GM18499 (cell line): ENCODE results near the gene XPC.

Experiments used
- ATAC-seq: cut with Tn5 transposase; IDR thresholded peaks from one replicate; pipeline ENCODE4 v1.9.1; 2021; ENCODE audit warnings: moderate number of reproducible peaks; ENCODE audit not compliant: insufficient read depth, unreplicated experiment

The XPC gene

GRCh38 chr3:14208977-14209394, 30.6 kb upstream of the XPC start:
- no peak for ATAC-seq

GRCh38 chr3:14208168-14208567, 29.8 kb upstream of the XPC start:
- no peak for ATAC-seq

GRCh38 chr3:14206548-14207177, 28.3 kb upstream of the XPC start:
- no peak for ATAC-seq

- ATAC-seq = no peak
Measured at GRCh38 chr3:14204515-14205284, 26.3 kb upstream of the XPC start.

- ATAC-seq = no peak
Measured at GRCh38 chr3:14203521-14204079, 25.2 kb upstream of the XPC start.

GRCh38 chr3:14202874-14203520, 24.6 kb upstream of the XPC start:
- ATAC-seq = no peak

- ATAC-seq = no peak
Measured at GRCh38 chr3:14201940-14202684, 23.7 kb upstream of the XPC start.

GRCh38 chr3:14200841-14201240, 22.4 kb upstream of the XPC start:
- no peak for ATAC-seq

- no peak for ATAC-seq
Measured at GRCh38 chr3:14200276-14200675, 21.9 kb upstream of the XPC start.

GRCh38 chr3:14199641-14200040, 21.2 kb upstream of the XPC start:
- no peak for ATAC-seq

- ATAC-seq = no peak
Measured at GRCh38 chr3:14194865-14195264, 16.5 kb upstream of the XPC start.

GRCh38 chr3:14188041-14188754, 9.8 kb upstream of the XPC start:
- ATAC-seq = no peak

- no peak for ATAC-seq
Measured at GRCh38 chr3:14186854-14187458, 8.6 kb upstream of the XPC start.

- no peak for ATAC-seq
Measured at GRCh38 chr3:14183015-14183577, 4.7 kb upstream of the XPC start.

- ATAC-seq = no peak
Measured at GRCh38 chr3:14181253-14181652, 2.9 kb upstream of the XPC start.

GRCh38 chr3:14179795-14180194, 1.4 kb upstream of the XPC start:
- no peak for ATAC-seq

GRCh38 chr3:14179114-14179465, 689 bp upstream of the XPC start:
- no peak for ATAC-seq

- ATAC-seq = no peak
Measured at GRCh38 chr3:14177580-14178246, 688 bp downstream of the XPC start.
